SK-N-SH (cell line): Measurements from ENCODE around the gene SNTG2.

ENCODE experiments used
- CHD2 ChIP-seq: fragments of 150-350 bp; IDR thresholded peaks from 2 replicates; pipeline ENCODE4 v1.6.1; 2018; ENCODE audit warnings: low read length; ENCODE audit not compliant: partially characterized antibody
- EP300 ChIP-seq, 2 experiments: IDR thresholded peaks; 2 replicates each; pipeline versions ENCODE4 v1.4.0 to v1.6.1; 2012; ENCODE audit warnings: borderline replicate concordance in 1 of 2, low read depth in 1 of 2, low read length in 1 of 2
- EZH2phosphoT487 ChIP-seq: fragments of 200-600 bp; sonication (generic); IDR thresholded peaks from 2 replicates; pipeline ENCODE4 v1.6.1; 2017; ENCODE audit warnings: low read depth, mixed run types, mild to moderate bottlenecking, antibody characterized with exemption, moderate library complexity, borderline replicate concordance
- FOSL2 ChIP-seq: IDR thresholded peaks from 2 replicates; pipeline ENCODE4 v1.4.0; 2012; ENCODE audit warnings: low read depth, mild to moderate bottlenecking, moderate library complexity, borderline replicate concordance
- FOXJ3 ChIP-seq: sonication (generic); formaldehyde crosslinking; IDR thresholded peaks from 2 replicates; pipeline ENCODE4 v1.5.1; 2020; ENCODE audit warnings: mild to moderate bottlenecking, missing genetic modification reagents
- NFIC ChIP-seq: IDR thresholded peaks from 2 replicates; pipeline ENCODE4 v1.4.0; 2012; ENCODE audit warnings: borderline replicate concordance
- POLR2AphosphoS5 ChIP-seq: IDR thresholded peaks from 2 replicates; pipeline ENCODE4 v1.6.1; 2012; ENCODE audit warnings: low read depth, low read length
- RAD21 ChIP-seq: IDR thresholded peaks from 2 replicates; pipeline ENCODE4 v1.6.1; 2012; ENCODE audit warnings: mild to moderate bottlenecking, low read length
- RFX5 ChIP-seq: IDR thresholded peaks from 2 replicates; pipeline ENCODE4 v1.6.1; 2012; ENCODE audit warnings: mild to moderate bottlenecking, improper control_type of control experiment, low read length
- SIN3A ChIP-seq: IDR thresholded peaks from 2 replicates; pipeline ENCODE4 v1.6.1; 2012; ENCODE audit warnings: low read depth, mild to moderate bottlenecking, low read length, moderate library complexity, borderline replicate concordance
- TAF1 ChIP-seq: IDR thresholded peaks from 2 replicates; pipeline ENCODE4 v1.6.1; 2012; ENCODE audit warnings: low read depth, mild to moderate bottlenecking, low read length, moderate library complexity, borderline replicate concordance
- TF ChIP-seq, protein P1 (sequence below): fragments of 200-600 bp; sonication (generic); IDR thresholded peaks from 2 replicates; pipeline ENCODE4 v1.6.1; 2017; ENCODE audit warnings: antibody characterized with exemption, mild to moderate bottlenecking, moderate library complexity
- TF ChIP-seq, protein P2 (sequence below): IDR thresholded peaks from 2 replicates; pipeline ENCODE4 v1.4.0; 2012; ENCODE audit warnings: low read depth
- TF ChIP-seq, protein P3 (sequence below): fragments of 150-350 bp; IDR thresholded peaks from 2 replicates; pipeline ENCODE4 v1.6.1; 2017; ENCODE audit warnings: antibody characterized with exemption, low read length, low read depth, borderline replicate concordance

DNA sequence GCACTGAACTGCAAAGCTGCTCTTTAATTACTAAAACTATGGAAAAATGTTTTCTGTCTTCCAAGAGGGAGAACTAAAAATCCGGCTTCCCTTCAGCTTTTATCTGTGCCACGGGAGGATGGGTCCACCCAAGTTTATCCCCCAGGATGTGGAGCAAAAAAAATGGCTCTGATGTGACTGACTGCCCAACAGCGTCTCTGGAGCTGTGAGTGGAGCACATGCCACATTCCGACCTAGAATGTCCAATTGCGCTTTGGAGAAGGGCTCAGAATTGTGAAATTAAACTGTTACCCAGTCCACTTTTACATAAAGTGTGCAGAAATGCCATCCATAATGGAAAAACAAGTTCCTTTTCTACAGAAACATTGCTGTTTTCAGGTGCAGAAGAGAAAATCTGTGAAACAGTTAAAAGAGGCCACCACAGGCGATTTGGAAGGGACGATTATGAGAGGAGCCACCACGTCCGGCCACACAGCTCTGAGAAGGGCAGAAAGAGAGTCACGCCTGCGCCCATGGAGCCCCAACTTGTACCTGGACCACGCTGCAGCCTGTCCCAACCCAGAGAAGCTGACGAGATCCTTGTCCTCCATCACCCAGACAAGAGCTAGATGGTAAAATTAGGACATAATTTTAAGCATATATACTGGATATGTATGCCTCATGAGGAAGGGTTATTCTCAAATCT, 362.7 kb downstream of the SNTG2 start:
- TF ChIP-seq, protein P1, sequence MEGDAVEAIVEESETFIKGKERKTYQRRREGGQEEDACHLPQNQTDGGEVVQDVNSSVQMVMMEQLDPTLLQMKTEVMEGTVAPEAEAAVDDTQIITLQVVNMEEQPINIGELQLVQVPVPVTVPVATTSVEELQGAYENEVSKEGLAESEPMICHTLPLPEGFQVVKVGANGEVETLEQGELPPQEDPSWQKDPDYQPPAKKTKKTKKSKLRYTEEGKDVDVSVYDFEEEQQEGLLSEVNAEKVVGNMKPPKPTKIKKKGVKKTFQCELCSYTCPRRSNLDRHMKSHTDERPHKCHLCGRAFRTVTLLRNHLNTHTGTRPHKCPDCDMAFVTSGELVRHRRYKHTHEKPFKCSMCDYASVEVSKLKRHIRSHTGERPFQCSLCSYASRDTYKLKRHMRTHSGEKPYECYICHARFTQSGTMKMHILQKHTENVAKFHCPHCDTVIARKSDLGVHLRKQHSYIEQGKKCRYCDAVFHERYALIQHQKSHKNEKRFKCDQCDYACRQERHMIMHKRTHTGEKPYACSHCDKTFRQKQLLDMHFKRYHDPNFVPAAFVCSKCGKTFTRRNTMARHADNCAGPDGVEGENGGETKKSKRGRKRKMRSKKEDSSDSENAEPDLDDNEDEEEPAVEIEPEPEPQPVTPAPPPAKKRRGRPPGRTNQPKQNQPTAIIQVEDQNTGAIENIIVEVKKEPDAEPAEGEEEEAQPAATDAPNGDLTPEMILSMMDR, result no peak
- TF ChIP-seq RAD21, result no peak
- TF ChIP-seq TAF1, result no peak
- TF ChIP-seq EP300 (IDR thresholded peaks at IDR 0.05; ENCODE audit: borderline replicate concordance in 1 of 2, low read depth in 1 of 2, low read length in 1 of 2), result no peak
- no peak for TF ChIP-seq RFX5
- no peak for TF ChIP-seq FOXJ3
- no peak for TF ChIP-seq POLR2AphosphoS5
- TF ChIP-seq EZH2phosphoT487, result no peak
- TF ChIP-seq CHD2, result no peak
- no peak for TF ChIP-seq NFIC
- no peak for TF ChIP-seq SIN3A
- TF ChIP-seq, protein P2, sequence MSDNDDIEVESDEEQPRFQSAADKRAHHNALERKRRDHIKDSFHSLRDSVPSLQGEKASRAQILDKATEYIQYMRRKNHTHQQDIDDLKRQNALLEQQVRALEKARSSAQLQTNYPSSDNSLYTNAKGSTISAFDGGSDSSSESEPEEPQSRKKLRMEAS, result no peak
- TF ChIP-seq FOSL2, result no peak
- TF ChIP-seq, protein P3, sequence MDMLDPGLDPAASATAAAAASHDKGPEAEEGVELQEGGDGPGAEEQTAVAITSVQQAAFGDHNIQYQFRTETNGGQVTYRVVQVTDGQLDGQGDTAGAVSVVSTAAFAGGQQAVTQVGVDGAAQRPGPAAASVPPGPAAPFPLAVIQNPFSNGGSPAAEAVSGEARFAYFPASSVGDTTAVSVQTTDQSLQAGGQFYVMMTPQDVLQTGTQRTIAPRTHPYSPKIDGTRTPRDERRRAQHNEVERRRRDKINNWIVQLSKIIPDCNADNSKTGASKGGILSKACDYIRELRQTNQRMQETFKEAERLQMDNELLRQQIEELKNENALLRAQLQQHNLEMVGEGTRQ, result no peak
